SK-N-MC (cell line): Measurements from ENCODE around the gene PYROXD2.

Experiments used
- EZH2 ChIP-seq: fragments of 200-600 bp; sonication (generic); IDR thresholded peaks from one replicate; pipeline ENCODE4 v1.6.1; 2017; ENCODE audit warnings: antibody characterized with exemption
- FOXP2 ChIP-seq: optimal IDR thresholded peaks from 2 replicates; pipeline ENCODE3; 2011; ENCODE audit warnings: mild to moderate bottlenecking, moderate library complexity; ENCODE audit not compliant: insufficient read depth; ENCODE audit errors: extremely low read length, control extremely low read depth
- POLR2AphosphoS5 ChIP-seq: IDR thresholded peaks from 2 replicates; pipeline ENCODE4 v1.6.1; 2012; ENCODE audit warnings: mild to moderate bottlenecking, low read depth, low read length, borderline replicate concordance

DNA sequence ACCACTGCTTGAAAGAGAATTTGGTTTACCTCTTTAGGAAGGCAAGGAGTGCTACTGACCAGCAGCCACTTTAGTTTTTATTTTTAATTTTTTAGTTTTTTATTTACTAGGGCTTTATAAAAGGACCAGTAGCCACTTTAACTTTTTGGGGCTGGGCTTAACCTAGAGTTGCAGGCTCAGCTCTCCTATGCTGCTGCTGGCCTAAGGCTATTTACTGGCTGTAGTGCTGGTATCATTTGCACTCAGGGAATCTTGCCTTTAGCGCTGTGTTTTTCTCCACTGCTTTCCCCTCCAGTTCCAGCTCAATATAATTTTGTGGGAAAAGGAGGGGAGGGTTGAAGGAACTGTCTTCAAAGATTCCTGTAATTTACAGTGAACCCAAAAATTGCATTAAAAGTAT lies 18.4 kb upstream of the PYROXD2 start:
- no peak for TF ChIP-seq EZH2
- no peak for TF ChIP-seq POLR2AphosphoS5
- TF ChIP-seq FOXP2, result no peak
